Natural killer cell (primary cell): ENCODE measurements around the gene OPRL1. TPM values are rescaled to one million over a fixed set of nuclear protein-coding genes. Genes with fewer than 3 reads are reported as not detected.

ENCODE experiments used
- ATAC-seq, 3 donors: fragments of 150-1000 bp in 2 of 3; fragments of 200-7000 bp in 1 of 3; cut with Tn5 transposase; 1 replicate in 1 of 3; 2 replicates in 2 of 3; pipeline ENCODE4 v1.10.0; 2021; ENCODE audit warnings: mild to moderate bottlenecking in 2 of 3, moderate library complexity in 2 of 3
- DNase-seq, 2 donors: peaks; one replicate each; pipeline versions ENCODE4 v3.0.0 to v3.0.0-alpha.2; 2013 to 2021; ENCODE audit warnings: mixed read lengths in 1 of 2
- H3K27ac ChIP-seq: one replicate; pipeline ENCODE4 v1.5.1; 2013; ENCODE audit warnings: mild to moderate bottlenecking, low read length
- H3K27me3 ChIP-seq: one replicate; pipeline ENCODE4 v1.6.1; 2013; ENCODE audit warnings: low read length; ENCODE audit not compliant: control insufficient read depth, insufficient read depth
- H3K36me3 ChIP-seq: one replicate; pipeline ENCODE4 v1.6.1; 2013; ENCODE audit warnings: low read length; ENCODE audit not compliant: control insufficient read depth, insufficient read depth
- H3K4me1 ChIP-seq: one replicate; pipeline ENCODE4 v1.6.1; 2013; ENCODE audit warnings: low read length; ENCODE audit not compliant: control insufficient read depth, insufficient read depth
- H3K4me3 ChIP-seq: one replicate; pipeline ENCODE4 v1.5.1; 2013; ENCODE audit warnings: low read length
- H3K9me3 ChIP-seq: one replicate; pipeline ENCODE4 v1.6.1; 2013; ENCODE audit warnings: low read length; ENCODE audit not compliant: control insufficient read depth, insufficient read depth
- H3K27ac Mint-ChIP-seq, 2 donors: one replicate each; pipeline ENCODE4 v1.8.0; 2022; ENCODE audit warnings: mild to moderate bottlenecking in 2 of 2, mixed read lengths in 2 of 2, moderate library complexity in 1 of 2
- H3K27me3 Mint-ChIP-seq, 2 donors: one replicate each; pipeline ENCODE4 v1.8.0; 2022; ENCODE audit warnings: low read depth in 2 of 2, mixed read lengths in 2 of 2
- H3K36me3 Mint-ChIP-seq: one replicate; pipeline ENCODE4 v1.8.0; 2022; ENCODE audit warnings: mixed read lengths
- H3K4me1 Mint-ChIP-seq, 2 donors: one replicate each; pipeline ENCODE4 v1.8.0; 2022; ENCODE audit warnings: mixed read lengths in 2 of 2
- H3K4me3 Mint-ChIP-seq: one replicate; pipeline ENCODE4 v1.8.0; 2022; ENCODE audit warnings: mild to moderate bottlenecking, moderate library complexity, mixed read lengths
- H3K9me3 Mint-ChIP-seq, 2 donors: one replicate each; pipeline ENCODE4 v1.8.0; 2022; ENCODE audit warnings: mixed read lengths in 2 of 2
- WGBS: methylation state at CpG from one replicate; pipeline ENCODE4 v1.1.7; 2013; ENCODE audit warnings: missing lambda C conversion rate; ENCODE audit not compliant: insufficient coverage; 5-methylcytosine and 5-hydroxymethylcytosine counted together
- intact Hi-C: fragments of 100-400 bp; cut with micrococcal nuclease; formaldehyde crosslinking; loops from one replicate; pipeline ENCODE4 v1.14.2; 2022
- total RNA-seq, 4 donors: library from RNA; stranded (reverse); fragments of 120-200 nt in 1 of 4; gene quantifications; one replicate each; pipeline versions ENCODE4 v1.2.3 to v1.2.4, GENCODE V29; 2013 to 2022
- TF ChIP-seq, protein P1 (sequence below): fragments of 200-600 bp; IDR thresholded peaks from one replicate; pipeline ENCODE4 v1.8.0; 2022; ENCODE audit warnings: antibody characterized with exemption

OPRL1 gene
- total RNA-seq, 3 donors from 2014 or later (not counting 1 experiment from before 2014, with no cell fraction given) = 1.2 to 2.2 (median 1.4) TPM

DNA sequence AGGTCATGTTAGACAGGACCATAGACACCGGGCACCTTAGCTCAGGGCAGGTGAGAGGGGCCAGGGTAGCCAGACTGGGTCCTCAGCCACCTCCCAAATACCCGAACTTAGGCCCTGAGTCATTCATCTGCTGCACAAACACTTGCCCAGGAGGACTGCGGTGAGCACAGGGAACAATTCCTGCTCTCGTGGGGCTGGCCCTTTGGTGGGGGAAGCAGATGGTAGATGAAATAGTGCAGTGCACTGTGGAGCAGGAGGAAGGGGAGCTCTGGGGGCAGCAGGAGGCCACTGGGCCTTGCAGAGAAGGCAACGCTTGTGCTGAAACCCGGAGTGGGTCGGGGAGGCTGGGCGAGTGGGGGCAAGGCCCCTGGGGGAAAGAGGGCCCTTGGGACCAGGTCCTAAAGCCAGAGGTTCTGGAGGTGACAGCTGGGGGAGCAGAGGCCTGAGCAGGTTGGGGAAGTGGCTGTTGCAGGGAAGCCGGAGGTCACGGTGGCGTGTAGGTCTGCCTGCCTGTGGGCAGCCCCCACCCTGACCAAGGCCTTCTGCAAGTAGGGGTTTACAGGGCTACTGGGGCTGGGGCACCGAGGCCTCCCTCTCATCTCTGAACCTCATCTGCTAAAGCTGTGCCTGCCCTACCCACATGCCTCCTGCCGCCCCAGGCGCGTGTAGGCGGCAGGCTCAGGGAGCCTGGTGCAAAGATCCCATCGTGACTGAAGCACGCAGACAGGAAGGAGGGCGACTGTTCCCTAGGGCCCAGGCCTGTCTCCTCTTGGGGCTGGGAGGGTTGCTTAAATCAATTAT, 32.2 kb downstream of the OPRL1 start:
- Mint-ChIP-seq H3K4me1 (peaks cover 0 to 7% of the 10 kb centered on the region in 2 donors), H3K4me3 (no peak overlapping the region), H3K36me3 (no peaks in the 10 kb centered on the region), H3K9me3 (no peaks in the 10 kb centered on the region), H3K27ac (no peak overlapping the region), H3K27me3 (no peaks in the 10 kb centered on the region)
- Histone ChIP-seq H3K27ac (no peak overlapping the region), H3K4me1 (peaks cover 10% of the 10 kb centered on the region), H3K27me3 (no peaks in the 10 kb centered on the region), H3K9me3 (no peaks in the 10 kb centered on the region), H3K36me3 (no peaks in the 10 kb centered on the region), H3K4me3 (no peak overlapping the region)
- TF ChIP-seq, protein P1, sequence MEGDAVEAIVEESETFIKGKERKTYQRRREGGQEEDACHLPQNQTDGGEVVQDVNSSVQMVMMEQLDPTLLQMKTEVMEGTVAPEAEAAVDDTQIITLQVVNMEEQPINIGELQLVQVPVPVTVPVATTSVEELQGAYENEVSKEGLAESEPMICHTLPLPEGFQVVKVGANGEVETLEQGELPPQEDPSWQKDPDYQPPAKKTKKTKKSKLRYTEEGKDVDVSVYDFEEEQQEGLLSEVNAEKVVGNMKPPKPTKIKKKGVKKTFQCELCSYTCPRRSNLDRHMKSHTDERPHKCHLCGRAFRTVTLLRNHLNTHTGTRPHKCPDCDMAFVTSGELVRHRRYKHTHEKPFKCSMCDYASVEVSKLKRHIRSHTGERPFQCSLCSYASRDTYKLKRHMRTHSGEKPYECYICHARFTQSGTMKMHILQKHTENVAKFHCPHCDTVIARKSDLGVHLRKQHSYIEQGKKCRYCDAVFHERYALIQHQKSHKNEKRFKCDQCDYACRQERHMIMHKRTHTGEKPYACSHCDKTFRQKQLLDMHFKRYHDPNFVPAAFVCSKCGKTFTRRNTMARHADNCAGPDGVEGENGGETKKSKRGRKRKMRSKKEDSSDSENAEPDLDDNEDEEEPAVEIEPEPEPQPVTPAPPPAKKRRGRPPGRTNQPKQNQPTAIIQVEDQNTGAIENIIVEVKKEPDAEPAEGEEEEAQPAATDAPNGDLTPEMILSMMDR = no peak
- 38% methylated on average over 19 of the region's 19 CpGs for WGBS
- ATAC-seq = no peak
- no peak for DNase-seq
- intact Hi-C loops = no loop called here

- ATAC-seq (no peak), DNase-seq (no peak)
- Histone ChIP-seq H3K4me3 (no peak overlapping the region), H3K36me3 (no peaks in the 10 kb centered on the region), H3K4me1 (peaks cover 4% of the 10 kb centered on the region), H3K27ac (no peak overlapping the region), H3K9me3 (no peaks in the 10 kb centered on the region), H3K27me3 (no peaks in the 10 kb centered on the region)
- Mint-ChIP-seq H3K27me3 (no peaks in the 10 kb centered on the region), H3K4me3 (no peak overlapping the region), H3K27ac (no peak overlapping the region), H3K9me3 (no peaks in the 10 kb centered on the region), H3K36me3 (no peaks in the 10 kb centered on the region), H3K4me1 (peaks cover 0 to 5% of the 10 kb centered on the region in 2 donors)
- 88% methylated on average over 18 of the region's 18 CpGs for WGBS
- TF ChIP-seq, protein P1 = no peak
- intact Hi-C loops = no loop called here
Observed at GRCh38 chr20:64112691-64113443, 33.0 kb downstream of the OPRL1 start.

GRCh38 chr20:64113444-64113775, 33.5 kb downstream of the OPRL1 start:
- H3K4me3 ChIP-seq = no peak overlapping the region
- 91% methylated on average over 6 of the region's 6 CpGs for WGBS
- Mint-ChIP-seq H3K9me3 (no peaks in the 10 kb centered on the region), H3K27ac (no peak overlapping the region), H3K36me3 (no peaks in the 10 kb centered on the region), H3K4me3 (no peak overlapping the region), H3K4me1 (no peaks in the 10 kb centered on the region), H3K27me3 (no peaks in the 10 kb centered on the region)
- no peak for ATAC-seq
- H3K27me3 ChIP-seq = no peaks in the 10 kb centered on the region
- no peaks in the 10 kb centered on the region for H3K9me3 ChIP-seq
- intact Hi-C loops = no loop called here
- H3K4me1 ChIP-seq = no peaks in the 10 kb centered on the region
- no peak for DNase-seq
- no peak overlapping the region for H3K27ac ChIP-seq
- no peaks in the 10 kb centered on the region for H3K36me3 ChIP-seq
- TF ChIP-seq, protein P1 = no peak
